Keratinocyte (primary cell): ENCODE data around the gene NELL1. TPM values are rescaled to one million over a fixed set of nuclear protein-coding genes. Genes with fewer than 3 reads are reported as not detected.

ENCODE experiments used
- DNase-seq: peaks from one replicate; pipeline ENCODE4 v3.0.0-alpha.2; 2011; ENCODE audit warnings: low read depth, missing footprints, low spot score
- FAIRE-seq: peaks from 2 replicates; lab custom pipeline; 2011; peaks lifted over from hg19 to GRCh38; lab: Jason Lieb, UNC
- H2AFZ ChIP-seq: 2 replicates; pipeline ENCODE4 v1.6.0; 2012; ENCODE audit warnings: low read length, control low read depth, inconsistent platforms; ENCODE audit not compliant: control insufficient read depth
- H3K27ac ChIP-seq: 2 replicates; pipeline ENCODE4 v1.5.1; 2011; ENCODE audit warnings: low read length; ENCODE audit not compliant: control insufficient read depth, insufficient read depth
- H3K27me3 ChIP-seq: 3 replicates; pipeline ENCODE4 v1.6.0; 2011; ENCODE audit warnings: low read length; ENCODE audit not compliant: control insufficient read depth, insufficient read depth; ENCODE audit errors: extremely low read depth
- H3K36me3 ChIP-seq, 2 experiments: 2 replicates in 1 of 2; 3 replicates in 1 of 2; pipeline ENCODE4 v1.5.1; 2011; ENCODE audit warnings: low read length in 2 of 2, mild to moderate bottlenecking in 1 of 2; ENCODE audit not compliant: control insufficient read depth in 2 of 2, insufficient read depth in 2 of 2; ENCODE audit errors: extremely low read depth in 1 of 2
- H3K4me1 ChIP-seq: 3 replicates; pipeline ENCODE4 v1.5.1; 2011; ENCODE audit warnings: low read length; ENCODE audit not compliant: control insufficient read depth, insufficient read depth; ENCODE audit errors: extremely low read depth
- H3K4me2 ChIP-seq: 3 replicates; pipeline ENCODE4 v1.6.0; 2011; ENCODE audit warnings: low read depth, low read length; ENCODE audit not compliant: control insufficient read depth, insufficient read depth; ENCODE audit errors: extremely low read depth
- H3K4me3 ChIP-seq, 3 experiments: fragments of 200-600 bp in 1 of 3; sonication (generic) in 1 of 3; 2 replicates in 2 of 3; 3 replicates in 1 of 3; pipeline ENCODE4 v1.5.1; 2011 to 2016; ENCODE audit warnings: low read length in 3 of 3, mild to moderate bottlenecking in 3 of 3, control low read depth in 2 of 3, inconsistent platforms in 1 of 3, low read depth in 1 of 3, mixed read lengths in 1 of 3, mixed run types in 1 of 3, moderate library complexity in 1 of 3; ENCODE audit not compliant: control insufficient read depth in 2 of 3, insufficient read depth in 2 of 3; ENCODE audit errors: extremely low read depth in 1 of 3
- H3K79me2 ChIP-seq: 2 replicates; pipeline ENCODE4 v1.6.0; 2012; ENCODE audit warnings: low read length; ENCODE audit not compliant: control insufficient read depth, insufficient read depth
- H3K9ac ChIP-seq: 3 replicates; pipeline ENCODE4 v1.6.0; 2011; ENCODE audit warnings: low read length; ENCODE audit not compliant: control insufficient read depth, insufficient read depth; ENCODE audit errors: extremely low read depth
- H3K9me1 ChIP-seq: 3 replicates; pipeline ENCODE4 v1.6.0; 2011; ENCODE audit warnings: low read length; ENCODE audit not compliant: control insufficient read depth, insufficient read depth; ENCODE audit errors: extremely low read depth
- H3K9me3 ChIP-seq: 2 replicates; pipeline ENCODE4 v1.5.1; 2012; ENCODE audit warnings: low read depth, low read length; ENCODE audit not compliant: control insufficient read depth
- H4K20me1 ChIP-seq: 3 replicates; pipeline ENCODE4 v1.6.0; 2011; ENCODE audit warnings: low read length; ENCODE audit not compliant: control insufficient read depth, insufficient read depth; ENCODE audit errors: extremely low read depth
- CTCF ChIP-seq, 3 experiments: IDR thresholded peaks in 1 of 3; conservative IDR thresholded peaks in 1 of 3; optimal IDR thresholded peaks in 1 of 3; 2 replicates in 2 of 3; 3 replicates in 1 of 3; pipeline versions ENCODE3 to v1.5.1; 2011; ENCODE audit warnings: low read length in 3 of 3, mild to moderate bottlenecking in 3 of 3, moderate library complexity in 2 of 3, control low read depth in 1 of 3, inconsistent platforms in 1 of 3; ENCODE audit not compliant: insufficient read depth in 2 of 3; ENCODE audit errors: extremely low read depth in 1 of 3
- EZH2 ChIP-seq: IDR thresholded peaks from one replicate; pipeline ENCODE4 v1.6.1; 2012; ENCODE audit warnings: inconsistent platforms, mild to moderate bottlenecking, low read length, moderate library complexity
- dilution Hi-C: fragments of 300-500 bp; cut with MboI; formaldehyde crosslinking; loops from one replicate; pipeline ENCODE4 v1.7.0; 2020; ENCODE audit warnings: low sequenced_read_pairs; ENCODE audit not compliant: extremely low pct_ligation_motif_present
- polyA plus RNA-seq, 5 experiments: library from polyadenylated mRNA; depleted of rRNA in 3 of 5; stranded (reverse) in 3 of 5; stranded (forward) in 1 of 5; unstranded in 1 of 5; fragments of >200 nt; gene quantifications; 1 replicate in 1 of 5; 2 replicates in 3 of 5; 3 replicates in 1 of 5; pipeline versions ENCODE4 v1.2.1 to v1.2.3, GENCODE V29; 2011 to 2012; ENCODE audit warnings: missing spikeins in 2 of 5, low read depth in 1 of 5, low replicate concordance in 1 of 5

NELL1 gene
- polyA plus RNA-seq, 1 donor (not counting 4 experiments of a cell fraction or from before 2014, with no cell fraction given): not detected

- Histone ChIP-seq H3K27ac (no peak overlapping the region), H3K9ac (no peak overlapping the region), H3K4me1 (no peaks in the 10 kb centered on the region), H2AFZ (no peak overlapping the region), H3K4me3 (no peak overlapping the region), H3K36me3 (no peaks in the 10 kb centered on the region), H3K27me3 (no peaks in the 10 kb centered on the region), H3K9me1 (no peaks in the 10 kb centered on the region), H3K79me2 (no peaks in the 10 kb centered on the region), H3K9me3 (no peaks in the 10 kb centered on the region), H3K4me2 (no peak overlapping the region), H4K20me1 (no peaks in the 10 kb centered on the region)
- no peak for FAIRE-seq
- no peak for TF ChIP-seq EZH2
- no peak for TF ChIP-seq CTCF (optimal IDR thresholded peaks at IDR 0.05 in 1 of 3, IDR thresholded peaks at IDR 0.05 in 1 of 3, conservative IDR thresholded peaks at IDR 0.05 in 1 of 3; ENCODE audit: extremely low read depth in 1 of 3, insufficient read depth in 2 of 3, low read length in 3 of 3)
- no peak for DNase-seq
- dilution Hi-C loops: no loop called here
Measured at GRCh38 chr11:21088930-21089329, 419.5 kb downstream of the NELL1 start.

GRCh38 chr11:21104641-21105040 lies 435.3 kb downstream of the NELL1 start:
- Histone ChIP-seq H3K4me2 (no peak overlapping the region), H3K9me3 (no peaks in the 10 kb centered on the region), H3K4me3 (no peak overlapping the region), H4K20me1 (no peaks in the 10 kb centered on the region), H3K9ac (no peak overlapping the region), H2AFZ (no peak overlapping the region), H3K4me1 (no peaks in the 10 kb centered on the region), H3K36me3 (no peaks in the 10 kb centered on the region), H3K27me3 (no peaks in the 10 kb centered on the region), H3K27ac (no peak overlapping the region), H3K9me1 (no peaks in the 10 kb centered on the region), H3K79me2 (no peaks in the 10 kb centered on the region)
- TF ChIP-seq CTCF (optimal IDR thresholded peaks at IDR 0.05 in 1 of 3, IDR thresholded peaks at IDR 0.05 in 1 of 3, conservative IDR thresholded peaks at IDR 0.05 in 1 of 3; ENCODE audit: extremely low read depth in 1 of 3, insufficient read depth in 2 of 3, low read length in 3 of 3) (no peak), EZH2 (no peak)
- FAIRE-seq (no peak), DNase-seq (no peak)
- dilution Hi-C loops: no loop called here
